HFFc6 (cell line): ENCODE data around the gene ABHD12. TPM values are rescaled to one million over a fixed set of nuclear protein-coding genes. Genes with fewer than 3 reads are reported as not detected.

Experiments used
- DNase-seq: peaks from one replicate; pipeline ENCODE4 v3.0.0-alpha.2; 2018
- H3K27ac Mint-ChIP-seq: 2 replicates; pipeline ENCODE4 v1.8.0; 2020; ENCODE audit warnings: mild to moderate bottlenecking, mixed read lengths
- H3K27me3 Mint-ChIP-seq: 2 replicates; pipeline ENCODE4 v1.8.0; 2021; ENCODE audit warnings: mild to moderate bottlenecking, moderate library complexity, mixed read lengths; ENCODE audit not compliant: insufficient read depth
- H3K36me3 Mint-ChIP-seq: 2 replicates; pipeline ENCODE4 v1.8.0; 2021; ENCODE audit warnings: low read depth, mixed read lengths
- H3K4me1 Mint-ChIP-seq: 2 replicates; pipeline ENCODE4 v1.8.0; 2020; ENCODE audit warnings: low read depth, mixed read lengths
- H3K4me3 Mint-ChIP-seq: 2 replicates; pipeline ENCODE4 v1.8.0; 2020; ENCODE audit warnings: mild to moderate bottlenecking, moderate library complexity, mixed read lengths
- H3K9me3 Mint-ChIP-seq: 2 replicates; pipeline ENCODE4 v1.8.0; 2020; ENCODE audit warnings: mild to moderate bottlenecking, mixed read lengths
- total RNA-seq, 6 experiments: library from RNA; stranded (reverse); fragmentation: NEBNext Ultra II Directional; extraction: Animal tissue kit (Norgen Biotek cat#: 25700); gene quantifications; 2 replicates in 1 of 6; 3 replicates in 5 of 6; pipeline ENCODE4 v1.2.3, GENCODE V29; 2021
- TF ChIP-seq, protein P1 (sequence below): fragments of 200-600 bp; sonication (generic); IDR thresholded peaks from 2 replicates; pipeline ENCODE4 v1.5.0; 2021; ENCODE audit warnings: antibody characterized with exemption, mild to moderate bottlenecking

The ABHD12 gene
- total RNA-seq, 6 experiments from 2014 or later, result 87.0 to 103 (median 98.9) TPM

GRCh38 chr20:25293910-25294458 lies 96.7 kb downstream of the ABHD12 start:
- no peak overlapping the region for H3K4me3 Mint-ChIP-seq
- H3K9me3 Mint-ChIP-seq, result no peaks in the 10 kb centered on the region

DNA sequence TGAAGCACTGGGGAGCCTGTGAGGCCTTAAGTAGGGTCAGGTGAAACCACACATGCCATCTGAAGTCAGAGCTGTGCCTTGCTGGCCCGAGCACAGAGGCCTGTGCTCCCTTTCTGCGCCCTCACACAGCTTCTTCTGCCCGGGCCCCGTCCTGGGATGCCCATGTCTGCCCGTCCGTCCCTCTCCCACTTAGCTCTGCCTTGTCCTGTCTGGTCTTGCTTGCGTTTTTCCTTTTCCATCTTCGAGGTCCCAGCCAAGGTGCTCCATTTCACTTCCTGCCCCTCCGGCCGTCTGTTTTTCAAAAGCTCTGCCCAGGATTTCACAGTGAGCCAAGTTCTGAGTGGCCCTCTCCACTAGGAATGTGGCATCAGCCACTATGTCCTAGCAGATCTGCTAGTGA lies 97.1 kb downstream of the ABHD12 start:
- H3K27ac Mint-ChIP-seq, result peak overlapping the region; percentile 73

More at GRCh38 chr20:25293910-25294458, 96.7 kb downstream of the ABHD12 start:
- peaks cover 4% of the 10 kb centered on the region for H3K27me3 Mint-ChIP-seq
- TF ChIP-seq, protein P1, sequence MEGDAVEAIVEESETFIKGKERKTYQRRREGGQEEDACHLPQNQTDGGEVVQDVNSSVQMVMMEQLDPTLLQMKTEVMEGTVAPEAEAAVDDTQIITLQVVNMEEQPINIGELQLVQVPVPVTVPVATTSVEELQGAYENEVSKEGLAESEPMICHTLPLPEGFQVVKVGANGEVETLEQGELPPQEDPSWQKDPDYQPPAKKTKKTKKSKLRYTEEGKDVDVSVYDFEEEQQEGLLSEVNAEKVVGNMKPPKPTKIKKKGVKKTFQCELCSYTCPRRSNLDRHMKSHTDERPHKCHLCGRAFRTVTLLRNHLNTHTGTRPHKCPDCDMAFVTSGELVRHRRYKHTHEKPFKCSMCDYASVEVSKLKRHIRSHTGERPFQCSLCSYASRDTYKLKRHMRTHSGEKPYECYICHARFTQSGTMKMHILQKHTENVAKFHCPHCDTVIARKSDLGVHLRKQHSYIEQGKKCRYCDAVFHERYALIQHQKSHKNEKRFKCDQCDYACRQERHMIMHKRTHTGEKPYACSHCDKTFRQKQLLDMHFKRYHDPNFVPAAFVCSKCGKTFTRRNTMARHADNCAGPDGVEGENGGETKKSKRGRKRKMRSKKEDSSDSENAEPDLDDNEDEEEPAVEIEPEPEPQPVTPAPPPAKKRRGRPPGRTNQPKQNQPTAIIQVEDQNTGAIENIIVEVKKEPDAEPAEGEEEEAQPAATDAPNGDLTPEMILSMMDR, result no peak
- DNase-seq, result no peak
- H3K27ac Mint-ChIP-seq, result no peak overlapping the region
- H3K36me3 Mint-ChIP-seq, result peaks cover 5% of the 10 kb centered on the region; the same call in 1 of the 2 replicates
- peaks cover under 1% of the 10 kb centered on the region; the same call in 1 of the 2 replicates for H3K4me1 Mint-ChIP-seq

DNA sequence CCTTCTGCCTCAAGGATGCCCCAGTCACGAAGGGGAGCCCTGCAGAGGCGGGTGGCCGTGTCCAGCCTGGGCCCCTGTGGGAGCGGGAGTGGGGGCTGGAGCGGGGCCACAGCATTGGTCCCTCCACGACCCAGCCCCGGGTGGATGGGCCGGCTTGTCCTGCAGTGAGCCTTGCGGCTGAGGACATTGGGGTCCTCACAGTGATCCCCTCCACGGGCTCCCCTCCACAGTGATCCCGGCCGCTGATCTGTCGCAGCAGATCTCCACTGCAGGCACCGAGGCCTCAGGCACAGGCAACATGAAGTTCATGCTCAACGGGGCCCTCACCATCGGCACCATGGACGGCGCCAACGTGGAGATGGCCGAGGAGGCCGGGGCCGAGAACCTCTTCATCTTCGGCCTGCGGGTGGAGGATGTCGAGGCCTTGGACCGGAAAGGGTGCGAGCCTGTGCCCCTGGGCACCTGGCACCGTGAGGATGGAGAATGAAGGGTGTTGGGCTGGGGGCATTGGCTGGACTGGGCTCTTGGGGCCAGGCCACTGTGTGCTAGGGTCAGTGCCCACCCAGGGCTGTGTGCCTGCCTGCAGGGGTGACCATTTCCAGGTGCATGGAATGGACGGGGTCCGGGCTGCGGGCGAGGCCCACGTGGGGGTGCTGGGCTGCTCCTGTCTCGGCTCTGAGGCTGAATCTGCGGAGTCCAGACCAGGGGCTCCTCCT lies 98.3 kb downstream of the ABHD12 start:
- Mint-ChIP-seq H3K27me3 (peaks cover 4% of the 10 kb centered on the region), H3K36me3 (peaks cover 6% of the 10 kb centered on the region; the same call in 1 of the 2 replicates), H3K27ac (no peak overlapping the region), H3K4me1 (no peaks in the 10 kb centered on the region), H3K4me3 (no peak overlapping the region), H3K9me3 (no peaks in the 10 kb centered on the region)
- DNase-seq, result no peak
- TF ChIP-seq, protein P1, result no peak

More for the DNA sequence above, 97.1 kb downstream of the ABHD12 start:
- Mint-ChIP-seq H3K4me1 (no peaks in the 10 kb centered on the region), H3K9me3 (no peaks in the 10 kb centered on the region), H3K4me3 (no peak overlapping the region; the same call in 1 of the 2 replicates), H3K36me3 (peaks cover 5% of the 10 kb centered on the region; the same call in 1 of the 2 replicates), H3K27me3 (peaks cover 4% of the 10 kb centered on the region)
- DNase-seq, result no peak
- TF ChIP-seq, protein P1, result no peak

DNA sequence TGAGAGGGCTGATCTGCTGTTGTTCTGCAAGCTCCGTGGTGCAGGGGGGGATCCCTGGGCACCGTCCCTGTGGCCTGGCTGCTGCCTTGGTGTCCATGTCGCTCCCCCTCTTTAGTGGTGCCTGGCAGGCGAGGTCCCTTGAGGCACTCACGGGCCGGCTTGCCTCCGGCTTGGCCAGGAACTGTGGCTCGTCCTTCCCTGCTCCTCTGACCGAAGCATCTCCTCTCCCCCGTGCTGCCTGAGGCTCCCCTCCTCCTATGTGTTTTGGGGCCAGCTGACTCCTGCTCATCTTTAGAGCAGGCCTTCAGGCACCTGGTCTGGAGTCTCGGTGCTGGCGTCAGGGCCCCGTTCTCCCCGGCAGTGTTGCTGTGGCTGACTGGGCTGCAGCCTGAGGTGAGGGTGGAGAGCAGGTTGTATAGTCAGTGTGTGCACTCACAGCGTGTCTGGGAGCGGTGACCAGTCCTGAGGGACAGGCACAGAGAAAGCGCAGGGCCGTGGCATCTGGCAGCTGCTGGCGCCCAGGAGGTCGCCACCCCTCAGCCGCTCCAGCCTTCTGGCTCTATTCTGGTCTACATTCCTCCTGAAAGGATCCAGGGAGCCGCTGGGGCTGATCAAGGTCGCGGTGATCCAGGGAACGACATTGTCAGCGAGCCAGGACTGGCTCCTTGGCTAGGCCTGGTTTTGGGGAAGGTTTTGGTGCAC lies 99.1 kb downstream of the ABHD12 start:
- no peak for DNase-seq
- peaks cover 13% of the 10 kb centered on the region for H3K36me3 Mint-ChIP-seq
- no peak overlapping the region for H3K27ac Mint-ChIP-seq
- no peak overlapping the region for H3K4me3 Mint-ChIP-seq
- TF ChIP-seq, protein P1, result no peak
- H3K27me3 Mint-ChIP-seq, result peaks cover 4% of the 10 kb centered on the region
- H3K9me3 Mint-ChIP-seq, result no peaks in the 10 kb centered on the region
- no peaks in the 10 kb centered on the region for H3K4me1 Mint-ChIP-seq

- H3K36me3 Mint-ChIP-seq, result peaks cover 17% of the 10 kb centered on the region
- no peaks in the 10 kb centered on the region for H3K9me3 Mint-ChIP-seq
- TF ChIP-seq, protein P1, result no peak
- no peak overlapping the region for H3K27ac Mint-ChIP-seq
- no peak overlapping the region for H3K4me3 Mint-ChIP-seq
- H3K27me3 Mint-ChIP-seq, result peaks cover 4% of the 10 kb centered on the region
- H3K4me1 Mint-ChIP-seq, result no peaks in the 10 kb centered on the region
- no peak for DNase-seq
These were observed 99.8 kb downstream of the ABHD12 start for GRCh38 chr20:25290646-25291431.
